Stimulated activated CD4-positive, alpha-beta T cell treated with anti-CD3 and anti-CD28 coated beads, Interleukin-15, amount 100 ng/mL, for 48 hours (primary cell): ENCODE results near the gene DPYSL3.
"Not testable (repeated sequence)": the region's sequence is repeated elsewhere in the genome, so short reads cannot be mapped to it uniquely, and the experiment has no call there.

ENCODE experiments used
- DNase-seq, 2 donors: peaks; one replicate each; pipeline ENCODE4 v3.0.0-alpha.2; 2020; ENCODE audit warnings: low read depth in 2 of 2

Gene DPYSL3

DNA sequence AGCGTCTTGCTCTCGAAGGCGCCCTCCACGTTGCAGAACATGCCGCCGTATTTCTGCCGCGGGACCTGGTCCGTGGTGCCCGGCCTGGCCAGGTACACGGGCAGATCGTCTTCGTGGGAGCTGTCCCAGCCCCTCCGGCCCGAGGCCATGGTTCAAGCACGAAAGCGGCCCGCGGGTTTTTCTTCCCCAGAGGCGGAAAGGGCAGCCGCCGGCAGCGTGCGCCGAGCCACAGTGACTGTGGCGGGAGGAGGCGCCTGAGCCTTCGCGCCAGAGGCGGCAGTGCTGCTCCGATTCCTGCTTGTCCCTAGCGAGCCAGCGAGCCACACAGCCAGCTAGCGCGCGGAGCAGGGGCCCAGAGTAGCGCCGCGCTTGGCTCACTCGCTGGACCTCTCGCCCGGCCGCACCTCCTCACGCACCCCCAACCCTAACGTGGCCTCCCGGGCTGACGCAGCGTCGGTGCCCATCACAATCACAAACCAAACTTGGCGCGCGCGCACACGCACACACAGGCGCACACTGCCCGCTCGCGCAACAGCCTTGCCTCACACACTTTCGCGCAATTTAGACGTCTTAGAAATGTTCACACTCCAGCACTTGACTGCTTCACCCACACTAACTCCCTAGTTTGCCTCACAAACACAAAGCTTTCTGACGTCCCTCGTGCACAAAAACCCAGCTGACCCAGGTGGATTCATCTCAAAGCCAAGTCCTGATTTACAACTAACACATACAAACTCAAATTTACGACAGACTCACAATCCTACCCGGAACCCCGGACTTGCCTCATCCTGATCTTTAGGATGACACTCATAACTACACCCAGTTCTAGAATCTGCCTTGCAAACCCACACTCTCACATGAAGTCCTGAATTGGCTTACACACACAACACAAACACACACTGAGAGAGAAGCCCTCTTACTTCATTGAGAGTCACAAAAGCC lies at the start of gene DPYSL3:
DPYSL3 (minus strand) TSS at position 359 of the 942 bp plus-strand sequence; CDS start at position 149, 210 bp downstream.
- DNase-seq = no peak

DNA sequence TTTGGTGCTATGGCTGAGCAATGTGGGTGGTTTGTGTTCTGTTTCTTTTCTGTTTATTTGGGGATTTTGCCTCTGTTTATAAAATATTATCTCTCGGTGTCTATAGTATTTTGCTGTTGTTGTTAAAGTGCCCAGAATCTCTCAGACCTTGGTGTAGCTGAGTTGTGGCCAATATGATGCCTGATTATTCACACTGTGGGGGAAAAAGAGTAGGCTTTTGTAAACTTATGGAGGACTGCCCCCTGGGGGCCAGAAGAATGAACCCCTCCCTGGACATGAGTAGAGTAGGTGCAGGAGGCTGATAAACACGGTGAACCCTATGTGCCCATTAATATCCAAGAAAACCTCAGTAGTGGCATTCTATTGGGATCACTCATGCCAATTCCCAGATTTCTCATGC lies 49.0 kb upstream of the DPYSL3 start:
- no peak for DNase-seq

DNA sequence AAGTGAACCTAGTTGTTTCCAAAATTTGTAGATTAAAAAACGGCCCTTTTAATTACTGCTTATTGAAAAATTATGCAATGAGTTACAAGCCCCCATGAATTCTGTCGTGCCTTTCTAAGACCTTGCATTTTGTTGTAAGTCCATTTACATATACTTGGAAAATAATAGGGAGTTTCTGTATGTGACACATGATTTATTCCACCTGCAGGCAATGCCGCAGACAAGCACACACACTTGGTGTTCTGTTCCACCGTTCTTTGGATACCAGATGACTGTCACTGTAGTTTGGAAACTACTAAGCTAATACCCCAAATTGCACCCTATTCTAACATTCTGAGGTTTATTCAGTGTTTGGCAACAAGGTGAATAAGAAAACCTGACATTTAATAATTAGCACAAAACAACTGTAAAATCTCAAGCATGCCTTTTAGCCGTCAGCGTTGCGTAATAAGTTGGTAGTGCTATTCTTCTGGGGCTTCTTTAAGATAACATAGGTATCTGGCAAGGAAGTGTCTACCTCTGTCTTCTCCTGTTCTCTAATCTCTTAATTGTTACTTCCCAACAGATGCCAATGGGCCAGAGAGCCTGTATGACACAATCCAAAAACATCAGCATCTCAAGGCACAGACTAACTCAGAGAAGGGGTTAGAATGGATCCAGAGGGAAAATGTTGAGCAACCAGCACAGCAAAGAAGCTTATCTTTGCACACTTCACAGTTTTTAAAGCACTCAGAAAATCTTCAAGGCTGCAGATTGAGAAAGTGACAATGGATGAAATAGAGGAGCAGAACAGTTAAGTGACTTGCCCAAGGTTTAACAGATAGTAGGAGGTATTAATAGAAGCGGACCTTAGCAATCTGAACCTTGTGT lies 48.2 kb upstream of the DPYSL3 start:
- no peak for DNase-seq

DNA sequence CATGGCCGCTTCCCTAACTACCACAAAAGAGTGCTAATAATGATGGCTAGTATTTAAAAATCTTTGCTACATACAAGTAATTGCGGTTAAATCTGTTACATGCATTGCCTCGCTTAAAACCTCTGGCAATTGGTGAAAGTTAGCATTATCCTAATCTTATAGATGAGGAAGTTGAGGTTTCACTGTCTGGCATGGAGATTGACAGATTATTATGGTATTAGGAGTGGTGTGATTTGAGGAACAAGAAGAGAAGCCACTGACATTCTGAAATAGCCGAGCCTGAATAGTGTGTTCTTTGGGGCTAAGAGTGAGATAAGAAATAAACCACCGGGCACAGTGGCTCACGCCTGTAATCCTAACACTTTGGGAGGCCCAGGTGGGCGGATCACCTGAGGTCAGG lies 45.3 kb upstream of the DPYSL3 start:
- no peak for DNase-seq

DNA sequence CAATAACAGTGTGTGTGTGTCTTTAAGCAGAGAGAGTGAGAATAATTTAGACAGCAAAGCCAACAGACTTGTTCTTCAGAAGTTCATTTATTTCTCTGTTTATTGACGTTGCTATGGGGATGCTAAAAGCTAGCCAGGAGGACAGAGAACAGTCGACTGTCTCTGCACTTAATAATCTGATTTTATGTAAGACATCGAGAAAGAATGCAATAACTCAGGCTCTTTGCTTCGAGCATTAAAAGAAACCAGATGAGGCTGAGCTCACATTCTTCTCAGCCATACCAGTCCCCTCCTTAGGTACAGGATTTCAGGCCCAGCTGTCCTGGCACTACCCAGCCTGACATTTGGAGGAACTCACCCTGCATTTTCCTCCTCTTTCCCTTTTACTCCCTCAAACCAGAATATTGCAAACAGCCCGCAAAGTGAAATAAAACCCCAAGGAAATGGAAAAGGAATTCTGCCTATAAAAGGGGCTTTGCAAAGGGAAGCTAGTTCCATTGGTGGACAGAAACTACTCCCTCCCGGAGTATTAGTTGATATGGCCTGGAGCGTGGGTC lies 44.5 kb upstream of the DPYSL3 start:
- no peak for DNase-seq

DNA sequence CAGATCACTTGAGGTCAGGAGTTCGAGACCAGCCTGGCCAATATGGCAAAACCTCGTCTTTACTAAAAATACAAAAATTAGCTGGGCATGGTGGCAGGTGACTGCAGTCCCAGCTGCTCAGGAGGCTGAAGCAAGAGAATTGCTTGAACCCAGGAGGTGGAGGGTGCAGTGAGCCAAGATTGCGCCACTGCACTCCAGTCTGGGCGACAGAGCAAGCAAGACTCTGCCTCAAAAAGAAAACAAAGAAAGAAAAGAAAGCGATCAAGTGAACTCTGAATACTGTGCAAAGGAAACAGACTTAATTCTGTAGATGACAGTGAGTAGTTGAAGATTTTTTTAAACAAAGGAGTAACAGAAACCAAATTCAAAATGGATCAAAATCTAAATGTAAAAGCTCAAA lies 43.9 kb upstream of the DPYSL3 start:
- DNase-seq = not testable (repeated sequence)

DNA sequence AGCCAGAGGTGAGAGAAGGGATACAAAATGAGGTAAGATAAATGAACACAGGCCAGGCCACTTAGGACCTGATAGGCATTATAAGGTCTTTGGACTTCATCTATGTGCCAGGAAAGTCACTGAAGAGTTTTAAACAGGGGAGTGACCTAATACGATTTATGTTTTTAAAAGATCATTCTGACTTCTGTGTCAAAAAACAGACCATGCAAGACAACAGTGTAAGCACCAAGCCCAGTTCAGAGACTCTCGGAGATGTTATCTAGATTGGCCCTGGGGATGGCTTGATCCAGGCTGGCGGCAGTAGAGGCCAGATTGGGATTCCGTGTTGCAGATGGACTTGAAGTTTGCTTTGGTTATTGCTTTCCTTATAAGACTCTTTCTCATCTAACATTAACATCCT lies 43.0 kb upstream of the DPYSL3 start:
- DNase-seq = no peak

DNA sequence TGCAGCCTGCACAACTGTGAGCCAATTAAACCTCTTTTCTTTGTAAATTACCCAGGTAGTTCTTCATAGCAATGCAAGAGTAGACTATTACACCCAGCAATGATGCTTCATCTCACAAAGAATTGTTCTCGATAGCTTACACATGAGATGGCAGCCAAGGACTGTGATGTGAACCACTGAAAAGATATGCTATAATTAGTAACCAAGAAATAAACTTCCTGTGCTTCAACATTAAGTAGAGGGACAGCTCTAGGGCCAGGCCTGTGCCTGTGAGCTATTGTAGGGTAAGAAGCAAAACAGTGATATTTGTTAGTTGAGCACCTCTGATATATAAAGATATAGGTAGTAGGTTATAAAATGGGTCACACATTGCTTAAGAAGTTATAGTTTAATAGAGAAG lies 41.8 kb upstream of the DPYSL3 start:
- no peak for DNase-seq

DNA sequence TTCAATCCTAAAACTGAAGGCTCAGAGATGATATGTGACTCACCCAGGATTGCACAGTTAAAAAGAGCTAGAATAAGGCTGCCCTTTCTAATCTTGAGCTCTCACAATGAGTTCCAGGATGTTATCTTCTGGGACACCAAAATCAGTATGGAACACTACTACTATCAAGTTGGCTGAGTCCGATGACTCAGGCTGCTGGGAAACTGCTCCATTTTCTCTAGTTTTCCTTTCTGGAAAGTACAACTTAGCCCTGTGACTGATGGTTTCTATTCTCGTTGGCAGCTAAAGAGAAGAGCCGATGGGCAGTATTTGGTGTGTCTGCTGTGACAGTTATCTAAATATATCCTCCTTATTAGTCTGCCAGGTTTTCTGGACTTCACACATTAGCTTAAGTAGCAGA lies 37.9 kb upstream of the DPYSL3 start:
- no peak for DNase-seq

DNA sequence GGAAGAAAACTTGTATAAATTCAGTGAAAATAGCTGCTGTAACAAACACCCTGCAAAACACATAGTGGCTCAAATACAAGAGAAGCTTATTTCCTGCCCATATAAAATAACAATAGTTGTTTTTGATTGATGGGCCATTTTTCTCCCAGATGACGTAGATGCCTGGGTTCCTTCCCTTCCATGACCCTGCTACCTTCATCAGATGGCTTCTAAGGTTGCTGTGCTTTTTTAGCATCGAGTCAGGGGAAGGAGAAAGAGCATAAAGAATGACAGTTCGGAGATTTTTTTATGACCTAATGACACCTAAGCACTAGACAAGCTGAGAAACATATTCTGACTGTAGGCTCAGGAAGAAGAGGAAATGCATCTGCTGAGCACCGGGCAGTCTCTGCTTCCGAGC lies 34.7 kb upstream of the DPYSL3 start:
- no peak for DNase-seq

DNA sequence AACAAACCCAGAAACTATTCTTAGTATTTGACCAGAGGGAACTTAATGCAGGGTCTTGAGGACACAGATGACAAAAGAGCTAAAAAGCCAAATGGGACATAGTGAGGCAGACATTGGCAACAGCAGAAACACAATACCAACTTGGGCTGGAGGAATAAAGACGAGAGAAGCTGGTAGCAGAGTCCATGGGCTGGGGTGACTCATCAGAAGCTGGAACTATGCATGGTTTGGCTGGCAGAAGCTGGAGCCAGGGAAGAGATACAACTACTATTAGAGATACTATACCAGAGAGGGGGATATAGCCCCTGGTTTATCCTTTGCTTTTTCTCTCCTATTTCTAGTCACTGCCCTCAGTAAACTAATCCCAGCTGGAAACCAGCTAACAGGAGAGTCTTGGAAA lies 29.2 kb upstream of the DPYSL3 start:
- DNase-seq = no peak

DNA sequence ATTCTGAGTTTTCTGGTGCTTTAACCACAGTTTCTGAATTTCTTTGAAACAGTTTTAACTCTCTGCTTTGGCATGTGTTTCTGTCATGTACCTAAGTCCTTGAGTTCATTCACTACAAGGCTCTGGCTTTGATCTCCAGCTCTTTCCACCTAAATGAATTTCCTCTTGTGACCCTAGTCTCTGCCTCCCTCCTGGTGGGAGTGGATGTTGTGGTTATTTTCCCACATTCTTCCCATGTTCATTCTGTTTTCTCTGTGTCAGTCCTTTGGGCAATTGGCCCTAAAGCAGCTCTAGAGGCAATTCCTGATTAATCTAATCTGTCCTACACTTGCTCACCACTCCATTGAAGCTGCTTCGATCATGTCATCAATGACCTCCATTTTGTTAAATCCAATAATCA lies 28.4 kb upstream of the DPYSL3 start:
- DNase-seq = no peak

DNA sequence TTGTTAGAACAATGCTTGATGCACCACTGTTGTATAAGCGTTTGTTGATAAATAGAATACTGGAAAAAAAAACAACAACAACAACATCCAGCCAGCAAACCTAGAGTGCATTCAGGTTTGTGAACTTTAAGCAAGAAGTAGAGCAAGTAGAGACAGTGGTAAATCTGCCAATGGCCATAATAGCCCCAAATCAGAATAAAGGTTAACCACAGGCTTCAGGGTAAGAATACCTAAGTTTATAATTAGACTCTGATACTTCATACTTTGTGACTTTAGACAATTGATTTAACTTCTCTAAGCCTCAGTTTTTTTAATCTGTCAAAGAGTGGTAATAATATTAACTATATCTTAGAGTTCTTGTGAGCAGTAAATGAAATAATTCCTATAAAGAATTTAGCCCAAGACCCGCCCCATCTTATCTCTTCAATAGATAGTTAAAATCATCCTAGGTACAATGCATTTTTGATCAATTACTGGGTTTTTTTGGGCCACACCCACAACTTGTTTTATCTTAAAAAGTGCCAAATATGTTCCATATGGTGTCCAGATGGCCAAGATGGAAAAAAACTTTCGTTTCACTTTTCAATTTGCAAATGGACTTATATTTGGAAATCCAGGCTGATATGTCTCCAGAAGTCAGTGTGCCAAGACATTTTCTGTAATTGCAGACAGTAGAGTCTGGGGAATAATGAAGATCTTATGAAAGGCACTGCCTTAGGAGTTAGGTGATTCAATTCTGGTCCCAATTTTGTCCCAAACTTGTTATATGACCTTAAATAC lies 24.5 kb upstream of the DPYSL3 start:
- no peak for DNase-seq

DNA sequence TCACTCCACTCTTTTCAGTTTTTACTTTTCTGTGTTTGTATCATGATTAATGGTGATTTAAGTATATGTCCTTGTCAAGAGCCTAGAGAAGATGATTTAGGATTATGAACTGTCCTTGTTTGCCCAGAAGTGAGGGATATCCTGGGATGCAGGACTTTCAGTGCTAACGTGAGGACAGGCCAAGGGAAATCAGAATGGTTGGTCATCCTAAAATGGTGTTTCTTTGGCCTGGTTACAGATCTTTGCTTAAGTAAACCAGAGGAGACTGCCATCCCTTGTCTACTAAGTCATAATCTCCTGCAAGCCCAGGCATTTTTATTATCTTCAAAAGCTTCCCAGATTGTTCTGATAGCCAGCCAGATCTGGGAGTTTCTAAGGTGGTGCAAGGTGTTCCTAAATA lies 22.3 kb upstream of the DPYSL3 start:
- no peak for DNase-seq

DNA sequence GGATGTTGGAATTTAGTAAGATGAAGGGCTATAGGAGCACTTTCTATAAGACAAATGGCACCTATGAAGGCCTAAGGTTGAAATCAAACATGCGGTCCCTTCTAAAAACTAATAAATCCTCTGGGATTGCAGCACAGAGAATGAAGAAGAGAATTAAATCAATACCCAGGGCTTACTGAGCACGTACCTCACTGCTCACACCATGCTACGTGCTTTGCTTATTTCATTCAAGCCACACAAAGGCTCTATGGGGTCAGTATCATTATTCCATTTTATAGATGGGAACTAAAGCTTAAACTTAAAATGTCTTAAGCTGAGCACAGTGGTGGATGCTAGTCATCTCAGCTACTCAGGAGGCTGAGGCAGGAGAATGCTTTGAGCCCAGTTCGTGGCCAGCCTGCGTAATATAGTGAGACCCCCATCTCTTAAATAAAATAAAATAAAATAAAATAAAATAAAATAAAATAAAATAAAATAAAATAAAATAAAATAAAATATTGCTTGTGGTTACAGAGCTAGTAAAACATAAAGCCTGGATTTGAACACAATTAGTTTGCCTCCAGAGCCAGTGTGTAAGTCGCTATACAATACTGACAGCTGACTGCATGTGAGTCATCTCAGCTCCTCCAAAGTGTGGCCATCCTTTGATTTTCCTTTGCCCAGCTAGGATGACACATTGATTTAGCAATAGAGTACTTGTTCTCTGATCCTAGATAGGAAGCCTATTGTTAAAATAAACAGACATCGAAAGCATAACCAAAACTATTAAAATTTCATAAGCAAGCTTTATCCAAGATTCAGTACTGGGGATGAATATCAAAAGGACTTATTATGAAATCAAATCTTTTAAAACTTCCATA lies 20.9 kb upstream of the DPYSL3 start:
- DNase-seq = no peak

DNA sequence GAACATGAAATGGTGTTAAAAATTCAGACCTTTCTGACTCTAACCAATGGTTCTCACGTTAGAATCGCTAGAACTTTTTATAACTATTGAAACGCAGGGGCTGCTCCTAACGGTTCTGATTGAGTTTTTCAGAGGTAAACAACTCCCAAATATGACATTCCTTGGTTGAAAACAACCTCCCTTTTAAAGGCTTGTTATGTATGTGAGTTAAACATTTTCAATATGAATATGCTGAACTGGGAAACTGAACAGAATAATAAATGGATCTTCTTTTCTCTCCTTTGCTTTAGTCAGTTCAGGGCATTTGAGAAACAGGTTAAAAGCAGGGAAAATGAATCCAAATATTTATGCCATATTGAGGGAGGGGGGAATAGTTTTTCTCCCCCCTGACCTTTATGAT lies 13.2 kb upstream of the DPYSL3 start:
- DNase-seq = no peak

DNA sequence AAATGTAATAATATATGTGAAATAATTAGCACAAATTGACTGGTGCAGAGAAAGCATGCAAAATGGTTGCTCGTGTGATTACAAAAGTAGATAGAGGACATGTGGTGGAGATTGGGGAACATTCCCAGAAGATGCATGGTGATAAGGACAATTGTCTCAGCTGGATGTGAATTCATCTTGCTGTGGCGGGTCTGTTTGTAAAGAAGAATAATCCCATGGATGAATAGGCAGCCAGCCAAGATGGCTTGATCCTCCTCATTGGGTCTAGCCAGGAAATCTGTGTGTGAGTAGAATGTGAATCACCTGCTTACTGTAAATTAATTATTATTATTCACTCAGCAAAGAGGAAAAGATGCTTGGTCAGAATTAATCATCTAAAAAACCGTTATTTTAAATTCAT lies 12.6 kb upstream of the DPYSL3 start:
- no peak for DNase-seq

DNA sequence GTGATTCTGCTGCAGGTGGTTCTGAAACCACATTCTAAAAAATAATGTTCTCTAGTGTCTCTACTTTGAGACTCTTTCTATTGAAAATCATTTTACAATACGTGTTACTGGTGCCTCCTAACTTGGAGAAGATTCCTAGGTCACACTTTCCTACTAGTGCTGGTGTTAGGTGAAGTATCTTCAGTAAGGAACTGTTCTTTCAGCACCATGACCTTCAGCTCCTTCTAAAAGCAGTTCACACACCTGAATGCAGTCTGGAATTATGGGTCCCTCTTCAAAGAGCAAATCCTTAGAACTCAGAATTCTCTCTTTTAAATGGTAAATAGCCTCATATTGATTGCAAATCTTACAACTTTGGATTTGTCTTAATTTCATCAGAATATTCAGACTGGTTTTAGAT lies 10.6 kb upstream of the DPYSL3 start:
- no peak for DNase-seq

DNA sequence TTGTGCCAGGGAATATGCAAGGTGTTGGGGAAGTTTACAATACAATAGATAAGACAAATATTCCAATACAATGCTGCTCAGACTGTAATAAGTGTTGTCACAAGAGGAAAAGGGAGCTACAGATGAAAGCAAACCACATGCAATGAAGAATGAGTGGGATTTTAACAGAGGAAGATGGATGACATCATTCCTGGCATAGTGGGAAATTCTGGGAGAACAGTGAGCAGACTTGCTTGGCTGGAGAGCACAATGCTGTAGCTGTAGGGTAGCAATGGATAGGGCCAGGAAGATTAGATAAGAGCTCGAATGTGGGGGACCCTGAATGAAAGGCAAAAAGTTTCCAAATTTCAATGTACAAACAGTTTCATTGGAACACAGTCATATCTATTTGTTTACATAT lies 9.5 kb upstream of the DPYSL3 start:
- DNase-seq = no peak

DNA sequence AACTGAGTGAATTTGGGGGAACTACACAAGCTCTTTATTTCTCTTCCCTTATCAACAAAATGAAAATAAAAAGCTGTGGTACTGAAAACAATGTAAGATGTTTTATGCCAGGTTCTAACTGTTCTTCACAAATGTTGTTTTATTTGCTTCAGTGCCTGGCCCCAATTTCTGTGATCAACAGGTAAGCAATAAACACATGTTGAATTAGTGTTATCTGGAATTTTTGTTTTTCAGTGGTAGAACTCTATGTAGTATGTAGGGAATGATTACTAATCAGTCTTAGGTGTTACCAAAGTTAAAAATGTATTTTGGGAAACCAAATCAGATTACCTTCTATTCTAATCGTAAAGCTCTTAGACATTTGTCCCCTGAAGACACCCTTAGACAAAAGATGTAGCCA lies 7.5 kb upstream of the DPYSL3 start:
- no peak for DNase-seq

DNA sequence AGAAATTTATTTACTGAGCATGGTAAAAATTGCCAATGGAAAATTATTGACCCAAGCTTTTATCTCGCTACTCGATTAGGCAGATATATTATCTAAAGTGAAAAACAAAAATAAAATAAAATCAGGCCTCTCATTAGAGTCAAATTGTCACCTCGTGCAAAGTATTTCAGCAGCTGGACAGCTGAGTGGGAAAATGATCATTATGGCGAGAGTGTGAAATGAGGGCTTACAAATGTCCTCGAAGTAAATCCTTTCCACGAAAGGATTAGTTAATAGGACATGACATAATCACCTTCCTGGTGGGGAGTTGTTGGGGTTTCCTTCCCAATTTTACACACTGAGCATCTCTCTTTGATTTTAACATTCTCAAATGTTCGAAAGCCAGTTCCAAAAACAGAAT lies 5.4 kb upstream of the DPYSL3 start:
- DNase-seq = no peak
